ENCODE measurements around the gene CORO2A. TPM values are rescaled to one million over a fixed set of nuclear protein-coding genes. Genes with fewer than 3 reads are reported as not detected.

The CORO2A gene
- total and polyA plus RNA-seq, 2 of the 13 experiments (the other 11 are each of a cell fraction or from before 2014, with no cell fraction given) = 14.4 to 15.3 TPM

DNA sequence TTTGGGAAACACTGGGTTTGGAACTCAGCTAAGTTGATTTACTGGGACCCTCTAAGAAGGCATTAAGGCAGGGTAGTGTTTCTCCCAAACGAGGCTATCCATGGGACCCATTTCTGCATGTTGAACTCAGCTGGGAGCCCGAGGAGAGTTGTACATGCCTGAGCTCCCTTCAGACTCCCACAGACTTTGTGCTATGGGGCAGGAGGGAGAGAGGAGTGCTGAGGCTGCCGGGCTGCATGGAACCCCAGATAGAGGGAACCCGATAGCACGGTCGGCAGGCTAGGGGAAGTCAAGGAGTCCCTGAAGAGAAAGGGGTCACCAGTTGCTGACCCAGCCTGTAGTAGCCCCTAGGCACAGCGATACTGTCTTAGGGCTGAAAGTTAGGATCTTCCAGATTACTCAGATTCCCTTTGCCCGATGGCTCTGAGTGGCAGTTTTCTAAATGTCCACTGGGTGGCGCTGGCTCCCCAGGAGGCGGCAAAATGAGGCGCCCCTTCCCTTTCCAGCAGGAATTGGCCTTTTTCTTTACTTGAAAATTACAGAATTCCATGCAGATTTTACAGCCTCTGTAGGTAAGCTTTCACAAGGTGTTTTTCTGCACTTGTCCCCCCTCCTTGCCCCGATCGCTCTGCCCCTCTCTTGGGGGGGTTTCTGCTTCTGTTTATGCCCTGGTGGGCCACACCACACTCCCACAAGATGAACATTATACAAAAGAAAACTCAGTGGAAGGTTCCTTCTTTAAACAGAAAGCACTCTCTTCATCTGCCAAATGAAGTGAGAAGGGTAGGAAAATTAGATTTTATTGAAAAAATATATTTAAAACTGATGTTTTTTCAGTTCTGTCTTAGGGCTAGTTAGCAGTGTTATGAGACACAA lies 118.1 kb downstream of the CORO2A start (continued):
- TF ChIP-seq, protein P1, sequence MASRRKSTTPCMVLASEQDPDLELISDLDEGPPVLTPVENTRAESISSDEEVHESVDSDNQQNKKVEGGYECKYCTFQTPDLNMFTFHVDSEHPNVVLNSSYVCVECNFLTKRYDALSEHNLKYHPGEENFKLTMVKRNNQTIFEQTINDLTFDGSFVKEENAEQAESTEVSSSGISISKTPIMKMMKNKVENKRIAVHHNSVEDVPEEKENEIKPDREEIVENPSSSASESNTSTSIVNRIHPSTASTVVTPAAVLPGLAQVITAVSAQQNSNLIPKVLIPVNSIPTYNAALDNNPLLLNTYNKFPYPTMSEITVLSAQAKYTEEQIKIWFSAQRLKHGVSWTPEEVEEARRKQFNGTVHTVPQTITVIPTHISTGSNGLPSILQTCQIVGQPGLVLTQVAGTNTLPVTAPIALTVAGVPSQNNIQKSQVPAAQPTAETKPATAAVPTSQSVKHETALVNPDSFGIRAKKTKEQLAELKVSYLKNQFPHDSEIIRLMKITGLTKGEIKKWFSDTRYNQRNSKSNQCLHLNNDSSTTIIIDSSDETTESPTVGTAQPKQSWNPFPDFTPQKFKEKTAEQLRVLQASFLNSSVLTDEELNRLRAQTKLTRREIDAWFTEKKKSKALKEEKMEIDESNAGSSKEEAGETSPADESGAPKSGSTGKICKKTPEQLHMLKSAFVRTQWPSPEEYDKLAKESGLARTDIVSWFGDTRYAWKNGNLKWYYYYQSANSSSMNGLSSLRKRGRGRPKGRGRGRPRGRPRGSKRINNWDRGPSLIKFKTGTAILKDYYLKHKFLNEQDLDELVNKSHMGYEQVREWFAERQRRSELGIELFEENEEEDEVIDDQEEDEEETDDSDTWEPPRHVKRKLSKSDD (CRISPR knock-in tag; IDR thresholded peaks at IDR 0.05; ENCODE audit: low read depth) = no peak
- TF ChIP-seq ZNF441 (CRISPR knock-in tag; IDR thresholded peaks at IDR 0.05; ENCODE audit: borderline replicate concordance) (no peak), ZNF747 (CRISPR knock-in tag; IDR thresholded peaks at IDR 0.05; ENCODE audit: borderline replicate concordance) (no peak), MED8 (CRISPR knock-in tag; IDR thresholded peaks at IDR 0.05; ENCODE audit: insufficient replicate concordance) (no peak), ZNF7 (CRISPR knock-in tag; IDR thresholded peaks at IDR 0.05) (no peak), GABPB1 (CRISPR knock-in tag; IDR thresholded peaks at IDR 0.05) (no peak), RAD21 (CRISPR knock-in tag; IDR thresholded peaks at IDR 0.05) (peak; percentile 74), ZNF329 (CRISPR knock-in tag; IDR thresholded peaks at IDR 0.05; ENCODE audit: low read depth) (no peak), REPIN1 (CRISPR knock-in tag; IDR thresholded peaks at IDR 0.05; ENCODE audit: borderline replicate concordance, low read depth) (no peak), RBM39 (IDR thresholded peaks at IDR 0.05; ENCODE audit: low read depth, low read length, poor library complexity, severe bottlenecking) (no peak), NCOA2 (CRISPR knock-in tag; IDR thresholded peaks at IDR 0.05) (no peak), ZNF501 (CRISPR knock-in tag; IDR thresholded peaks at IDR 0.05) (peak; percentile 56; the same call in 1 of the 2 replicates), STAG1 (CRISPR knock-in tag; IDR thresholded peaks at IDR 0.05) (peak; percentile 86), REXO4 (CRISPR knock-in tag; IDR thresholded peaks at IDR 0.05; ENCODE audit: borderline replicate concordance) (no peak), MEIS1 (CRISPR knock-in tag; IDR thresholded peaks at IDR 0.05; ENCODE audit: borderline replicate concordance) (no peak), ZNF335 (CRISPR knock-in tag; IDR thresholded peaks at IDR 0.05) (no peak)
- TF ChIP-seq, protein P2, sequence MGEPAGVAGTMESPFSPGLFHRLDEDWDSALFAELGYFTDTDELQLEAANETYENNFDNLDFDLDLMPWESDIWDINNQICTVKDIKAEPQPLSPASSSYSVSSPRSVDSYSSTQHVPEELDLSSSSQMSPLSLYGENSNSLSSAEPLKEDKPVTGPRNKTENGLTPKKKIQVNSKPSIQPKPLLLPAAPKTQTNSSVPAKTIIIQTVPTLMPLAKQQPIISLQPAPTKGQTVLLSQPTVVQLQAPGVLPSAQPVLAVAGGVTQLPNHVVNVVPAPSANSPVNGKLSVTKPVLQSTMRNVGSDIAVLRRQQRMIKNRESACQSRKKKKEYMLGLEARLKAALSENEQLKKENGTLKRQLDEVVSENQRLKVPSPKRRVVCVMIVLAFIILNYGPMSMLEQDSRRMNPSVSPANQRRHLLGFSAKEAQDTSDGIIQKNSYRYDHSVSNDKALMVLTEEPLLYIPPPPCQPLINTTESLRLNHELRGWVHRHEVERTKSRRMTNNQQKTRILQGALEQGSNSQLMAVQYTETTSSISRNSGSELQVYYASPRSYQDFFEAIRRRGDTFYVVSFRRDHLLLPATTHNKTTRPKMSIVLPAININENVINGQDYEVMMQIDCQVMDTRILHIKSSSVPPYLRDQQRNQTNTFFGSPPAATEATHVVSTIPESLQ (CRISPR knock-in tag; conservative IDR thresholded peaks at IDR 0.05) = no peak
- TF ChIP-seq, protein P3, sequence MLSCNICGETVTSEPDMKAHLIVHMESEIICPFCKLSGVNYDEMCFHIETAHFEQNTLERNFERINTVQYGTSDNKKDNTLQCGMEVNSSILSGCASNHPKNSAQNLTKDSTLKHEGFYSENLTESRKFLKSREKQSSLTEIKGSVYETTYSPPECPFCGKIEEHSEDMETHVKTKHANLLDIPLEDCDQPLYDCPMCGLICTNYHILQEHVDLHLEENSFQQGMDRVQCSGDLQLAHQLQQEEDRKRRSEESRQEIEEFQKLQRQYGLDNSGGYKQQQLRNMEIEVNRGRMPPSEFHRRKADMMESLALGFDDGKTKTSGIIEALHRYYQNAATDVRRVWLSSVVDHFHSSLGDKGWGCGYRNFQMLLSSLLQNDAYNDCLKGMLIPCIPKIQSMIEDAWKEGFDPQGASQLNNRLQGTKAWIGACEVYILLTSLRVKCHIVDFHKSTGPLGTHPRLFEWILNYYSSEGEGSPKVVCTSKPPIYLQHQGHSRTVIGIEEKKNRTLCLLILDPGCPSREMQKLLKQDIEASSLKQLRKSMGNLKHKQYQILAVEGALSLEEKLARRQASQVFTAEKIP (CRISPR knock-in tag; IDR thresholded peaks at IDR 0.05; ENCODE audit: borderline replicate concordance) = no peak
- TF ChIP-seq, protein P4, sequence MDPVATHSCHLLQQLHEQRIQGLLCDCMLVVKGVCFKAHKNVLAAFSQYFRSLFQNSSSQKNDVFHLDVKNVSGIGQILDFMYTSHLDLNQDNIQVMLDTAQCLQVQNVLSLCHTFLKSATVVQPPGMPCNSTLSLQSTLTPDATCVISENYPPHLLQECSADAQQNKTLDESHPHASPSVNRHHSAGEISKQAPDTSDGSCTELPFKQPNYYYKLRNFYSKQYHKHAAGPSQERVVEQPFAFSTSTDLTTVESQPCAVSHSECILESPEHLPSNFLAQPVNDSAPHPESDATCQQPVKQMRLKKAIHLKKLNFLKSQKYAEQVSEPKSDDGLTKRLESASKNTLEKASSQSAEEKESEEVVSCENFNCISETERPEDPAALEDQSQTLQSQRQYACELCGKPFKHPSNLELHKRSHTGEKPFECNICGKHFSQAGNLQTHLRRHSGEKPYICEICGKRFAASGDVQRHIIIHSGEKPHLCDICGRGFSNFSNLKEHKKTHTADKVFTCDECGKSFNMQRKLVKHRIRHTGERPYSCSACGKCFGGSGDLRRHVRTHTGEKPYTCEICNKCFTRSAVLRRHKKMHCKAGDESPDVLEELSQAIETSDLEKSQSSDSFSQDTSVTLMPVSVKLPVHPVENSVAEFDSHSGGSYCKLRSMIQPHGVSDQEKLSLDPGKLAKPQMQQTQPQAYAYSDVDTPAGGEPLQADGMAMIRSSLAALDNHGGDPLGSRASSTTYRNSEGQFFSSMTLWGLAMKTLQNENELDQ (CRISPR knock-in tag; IDR thresholded peaks at IDR 0.05; ENCODE audit: borderline replicate concordance) = no peak

Data from HepG2 (cell line).